ENCODE data around the gene LAMA2.

GRCh38 chr6:129321303-129321702 lies 438.4 kb downstream of the LAMA2 start:
- no peak for TF ChIP-seq REST (IDR thresholded peaks at IDR 0.05; ENCODE audit: unreplicated experiment)
- no peak for TF ChIP-seq JUNB (IDR thresholded peaks at IDR 0.05; ENCODE audit: unreplicated experiment)
